Fibroblast of lung (primary cell): ENCODE measurements around the gene CROCC.

ENCODE experiments used
- CTCF ChIP-seq, 2 donors: IDR thresholded peaks in 1 of 2; conservative IDR thresholded peaks in 1 of 2; 1 replicate in 1 of 2; 2 replicates in 1 of 2; pipeline ENCODE4 v1.5.1; 2011 to 2012; ENCODE audit warnings: low read length in 2 of 2, control low read depth in 1 of 2, inconsistent platforms in 1 of 2, low read depth in 1 of 2, mild to moderate bottlenecking in 1 of 2
- EZH2 ChIP-seq: IDR thresholded peaks from 2 replicates; pipeline ENCODE4 v1.5.1; 2012; ENCODE audit warnings: low read length, control low read depth, mild to moderate bottlenecking; ENCODE audit errors: missing control alignments

- TF ChIP-seq CTCF (conservative IDR thresholded peaks at IDR 0.05 in 1 of 2, IDR thresholded peaks at IDR 0.05 in 1 of 2; ENCODE audit: low read depth in 1 of 2, low read length in 2 of 2) (no peak), EZH2 (no peak)
Observed at GRCh38 chr1:16973215-16973614, 51.5 kb downstream of the CROCC start.
